ENCODE results near the gene ITGB5.

The ITGB5 gene

GRCh38 chr3:124915254-124915653 is 28.1 kb upstream of the ITGB5 start:
- Mint-ChIP-seq H3K4me1 (ENCODE audit: low read depth) (no peaks in the 10 kb centered on the region), H3K27me3 (ENCODE audit: low read depth) (peaks cover 12% of the 10 kb centered on the region), H3K36me3 (ENCODE audit: low read depth) (no peaks in the 10 kb centered on the region), H3K4me3 (no peak overlapping the region), H3K27ac (no peak overlapping the region), H3K9me3 (no peaks in the 10 kb centered on the region)
- no peak for DNase-seq (ENCODE audit: low spot score)

GRCh38 chr3:124907957-124908356 is 20.8 kb upstream of the ITGB5 start:
- Mint-ChIP-seq H3K27me3 (ENCODE audit: low read depth) (peaks cover 18% of the 10 kb centered on the region), H3K9me3 (no peaks in the 10 kb centered on the region), H3K4me1 (ENCODE audit: low read depth) (no peaks in the 10 kb centered on the region), H3K36me3 (ENCODE audit: low read depth) (no peaks in the 10 kb centered on the region), H3K4me3 (no peak overlapping the region), H3K27ac (no peak overlapping the region)
- no peak for DNase-seq (ENCODE audit: low spot score)

- Mint-ChIP-seq H3K4me1 (ENCODE audit: low read depth) (no peaks in the 10 kb centered on the region), H3K9me3 (no peaks in the 10 kb centered on the region), H3K36me3 (ENCODE audit: low read depth) (no peaks in the 10 kb centered on the region), H3K27ac (no peak overlapping the region), H3K27me3 (ENCODE audit: low read depth) (peaks cover 15% of the 10 kb centered on the region), H3K4me3 (no peak overlapping the region)
- no peak for DNase-seq (ENCODE audit: low spot score)
Observed at GRCh38 chr3:124904835-124905492, 17.8 kb upstream of the ITGB5 start.

DNA sequence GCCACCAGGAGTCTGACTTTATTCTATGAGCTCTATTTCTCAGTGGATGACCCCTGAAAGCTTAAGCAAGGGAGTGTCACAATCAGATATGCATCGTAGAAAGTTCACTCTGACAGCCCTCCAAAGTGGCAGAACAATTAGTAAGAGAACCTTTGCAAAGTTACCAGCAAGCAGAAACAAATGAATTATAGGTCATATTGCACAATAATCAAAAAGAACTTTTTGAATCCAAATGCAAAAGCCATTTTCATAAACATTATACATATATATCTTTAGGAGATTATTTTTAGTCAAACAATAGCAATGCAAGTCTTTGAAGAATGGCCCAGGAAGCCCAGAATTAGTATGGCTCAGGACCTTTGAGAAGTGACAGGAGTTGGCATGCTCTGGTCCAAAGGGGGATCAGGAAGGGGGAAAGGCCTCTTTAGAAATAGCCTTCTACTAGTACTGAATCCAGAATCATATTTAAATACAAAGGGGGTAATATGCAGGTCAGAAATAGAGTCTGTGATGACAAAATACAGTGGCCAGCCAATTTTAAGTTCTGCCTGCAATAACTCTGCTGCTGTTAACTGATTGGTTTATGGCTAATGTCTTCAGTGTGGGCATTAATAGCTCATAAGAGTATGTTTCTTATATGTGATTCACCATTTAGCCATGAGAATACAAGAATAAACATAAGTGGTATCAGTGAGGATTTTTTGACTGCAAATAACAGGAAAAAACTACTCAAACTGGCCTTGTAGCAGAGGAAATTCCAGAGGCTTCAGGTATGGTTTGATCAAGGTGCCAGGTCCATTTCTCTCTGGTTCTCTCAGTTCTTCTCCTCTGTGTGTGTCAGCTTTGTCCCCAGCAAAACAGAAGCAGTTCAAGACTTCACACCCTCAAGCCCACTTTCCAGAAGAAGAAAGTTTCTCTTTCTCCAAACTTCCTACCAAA is 17.0 kb upstream of the ITGB5 start:
- H3K4me1 Mint-ChIP-seq (ENCODE audit: low read depth), result no peaks in the 10 kb centered on the region
- no peak for DNase-seq (ENCODE audit: low spot score)
- no peaks in the 10 kb centered on the region for H3K36me3 Mint-ChIP-seq (ENCODE audit: low read depth)
- H3K9me3 Mint-ChIP-seq, result no peaks in the 10 kb centered on the region
- H3K27me3 Mint-ChIP-seq (ENCODE audit: low read depth), result peaks cover 15% of the 10 kb centered on the region
- H3K27ac Mint-ChIP-seq, result no peak overlapping the region
- no peak overlapping the region for H3K4me3 Mint-ChIP-seq

GRCh38 chr3:124896824-124897526 is 9.8 kb upstream of the ITGB5 start:
- H3K4me3 Mint-ChIP-seq, result no peak overlapping the region
- no peaks in the 10 kb centered on the region for H3K9me3 Mint-ChIP-seq
- H3K36me3 Mint-ChIP-seq (ENCODE audit: low read depth), result no peaks in the 10 kb centered on the region
- DNase-seq (ENCODE audit: low spot score), result no peak
- no peak overlapping the region for H3K27ac Mint-ChIP-seq
- H3K4me1 Mint-ChIP-seq (ENCODE audit: low read depth), result no peaks in the 10 kb centered on the region
- H3K27me3 Mint-ChIP-seq (ENCODE audit: low read depth), result peaks cover 10% of the 10 kb centered on the region

DNA sequence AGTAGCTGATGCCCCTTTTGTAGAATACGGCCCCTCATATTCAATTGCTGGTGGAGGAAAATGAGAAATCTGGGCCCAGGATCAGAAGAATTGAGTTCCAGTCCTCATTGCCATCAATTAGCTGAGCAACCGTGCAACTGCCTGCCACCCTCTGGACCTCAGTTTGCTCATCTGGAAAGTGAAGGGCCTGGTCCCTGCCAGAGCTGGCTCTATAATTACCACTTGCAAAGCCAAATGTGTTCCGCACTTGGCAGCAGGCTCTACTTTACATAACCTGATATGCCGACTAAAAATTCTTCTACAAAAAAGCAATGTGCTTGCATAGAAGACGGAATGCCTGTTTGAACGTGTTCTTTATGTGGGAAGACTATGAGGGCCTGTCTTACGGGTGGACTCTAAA is 8.6 kb upstream of the ITGB5 start:
- no peak overlapping the region for H3K4me3 Mint-ChIP-seq
- H3K27ac Mint-ChIP-seq, result no peak overlapping the region
- no peaks in the 10 kb centered on the region for H3K36me3 Mint-ChIP-seq (ENCODE audit: low read depth)
- H3K9me3 Mint-ChIP-seq, result no peaks in the 10 kb centered on the region
- DNase-seq (ENCODE audit: low spot score), result no peak
- H3K4me1 Mint-ChIP-seq (ENCODE audit: low read depth), result no peaks in the 10 kb centered on the region
- peaks cover 11% of the 10 kb centered on the region for H3K27me3 Mint-ChIP-seq (ENCODE audit: low read depth)

- H3K27me3 Mint-ChIP-seq (ENCODE audit: low read depth), result peaks cover 26% of the 10 kb centered on the region
- no peak for DNase-seq (ENCODE audit: low spot score)
- H3K4me1 Mint-ChIP-seq (ENCODE audit: low read depth), result no peaks in the 10 kb centered on the region
- H3K27ac Mint-ChIP-seq, result no peak overlapping the region
- no peak overlapping the region for H3K4me3 Mint-ChIP-seq
- no peaks in the 10 kb centered on the region for H3K36me3 Mint-ChIP-seq (ENCODE audit: low read depth)
- H3K9me3 Mint-ChIP-seq, result no peaks in the 10 kb centered on the region
Observed at GRCh38 chr3:124893526-124893925, 6.4 kb upstream of the ITGB5 start.

DNA sequence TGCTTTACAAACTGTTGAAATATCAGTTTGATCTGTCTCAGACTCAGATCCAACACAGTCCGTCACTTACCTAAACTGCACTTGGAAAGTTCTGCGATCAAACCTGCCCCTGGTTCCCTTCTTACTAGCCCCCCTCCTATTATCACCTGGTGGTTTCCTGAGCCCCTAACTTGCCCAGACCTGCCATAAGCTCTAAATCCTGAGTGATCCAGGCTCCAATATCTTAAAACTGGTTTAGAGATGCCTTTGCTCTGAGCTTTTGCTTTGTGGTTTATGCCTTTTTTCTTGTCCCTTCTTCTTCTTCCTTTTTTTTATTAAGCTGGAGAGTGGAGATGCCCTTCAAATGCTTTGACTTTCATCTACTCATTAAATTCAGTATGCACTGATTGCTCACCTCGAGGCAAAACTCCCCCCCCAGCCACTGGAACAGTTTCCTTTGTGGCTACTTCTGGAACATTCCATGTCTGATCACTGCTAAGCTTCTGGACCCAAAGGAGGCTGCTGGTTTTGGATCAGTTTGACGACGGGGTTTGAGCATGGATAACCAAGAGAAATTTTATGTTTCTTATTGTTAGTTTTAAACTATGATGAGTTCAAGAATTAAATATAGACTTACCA is 3.5 kb upstream of the ITGB5 start:
- Mint-ChIP-seq H3K9me3 (no peaks in the 10 kb centered on the region), H3K4me1 (ENCODE audit: low read depth) (no peaks in the 10 kb centered on the region), H3K27me3 (ENCODE audit: low read depth) (peaks cover 37% of the 10 kb centered on the region), H3K4me3 (no peak overlapping the region), H3K27ac (no peak overlapping the region), H3K36me3 (ENCODE audit: low read depth) (no peaks in the 10 kb centered on the region)
- no peak for DNase-seq (ENCODE audit: low spot score)

DNA sequence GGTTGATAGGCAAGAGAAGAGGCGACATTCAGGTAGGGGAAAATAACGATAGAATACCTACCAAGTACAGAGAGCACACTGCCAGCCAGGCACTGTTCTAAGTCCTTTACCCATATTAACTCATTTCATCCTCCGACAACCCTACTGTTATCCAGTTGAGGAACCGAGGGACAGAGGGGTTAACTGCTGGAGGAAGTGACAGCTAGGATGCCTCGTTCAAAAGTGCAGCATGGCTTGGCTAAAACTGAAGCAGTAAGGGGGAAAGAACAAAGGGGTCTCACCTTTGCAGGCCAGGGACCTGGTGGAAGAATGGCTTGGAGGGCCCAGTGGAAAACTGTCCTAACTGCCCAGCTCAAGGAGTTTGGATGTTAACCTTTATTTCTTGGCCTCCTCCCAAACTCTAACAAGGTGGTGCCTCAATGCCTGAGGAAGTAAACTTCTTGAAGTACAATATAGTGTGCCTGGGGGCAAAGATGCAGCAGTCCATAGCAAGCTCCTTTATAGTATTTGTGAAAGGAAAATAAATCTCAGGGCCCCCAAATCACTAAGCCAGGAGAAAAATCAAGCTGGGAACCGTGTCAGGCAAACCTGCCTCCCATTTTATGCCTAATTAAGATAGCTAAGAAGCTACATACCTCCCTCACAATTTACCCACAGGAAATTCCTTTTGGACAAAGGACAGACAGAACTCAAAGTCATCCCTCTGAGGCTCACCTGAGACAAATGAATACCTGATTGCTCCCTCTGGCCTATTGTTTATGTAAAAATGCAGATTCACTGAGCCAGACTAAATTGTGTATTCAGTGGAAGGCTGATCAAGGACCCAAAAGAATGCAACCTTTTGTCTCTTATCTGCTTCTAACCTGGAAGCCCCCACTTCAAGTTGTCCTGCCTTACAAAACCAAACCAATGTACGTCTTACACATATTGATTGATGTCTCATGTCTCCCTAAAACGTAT is 1.6 kb upstream of the ITGB5 start:
- no peak overlapping the region for H3K27ac Mint-ChIP-seq
- no peaks in the 10 kb centered on the region for H3K9me3 Mint-ChIP-seq
- no peaks in the 10 kb centered on the region for H3K36me3 Mint-ChIP-seq (ENCODE audit: low read depth)
- H3K4me3 Mint-ChIP-seq, result peak overlapping the region; percentile 59
- DNase-seq (ENCODE audit: low spot score), result no peak
- H3K4me1 Mint-ChIP-seq (ENCODE audit: low read depth), result no peaks in the 10 kb centered on the region
- H3K27me3 Mint-ChIP-seq (ENCODE audit: low read depth), result peaks cover 55% of the 10 kb centered on the region

DNA sequence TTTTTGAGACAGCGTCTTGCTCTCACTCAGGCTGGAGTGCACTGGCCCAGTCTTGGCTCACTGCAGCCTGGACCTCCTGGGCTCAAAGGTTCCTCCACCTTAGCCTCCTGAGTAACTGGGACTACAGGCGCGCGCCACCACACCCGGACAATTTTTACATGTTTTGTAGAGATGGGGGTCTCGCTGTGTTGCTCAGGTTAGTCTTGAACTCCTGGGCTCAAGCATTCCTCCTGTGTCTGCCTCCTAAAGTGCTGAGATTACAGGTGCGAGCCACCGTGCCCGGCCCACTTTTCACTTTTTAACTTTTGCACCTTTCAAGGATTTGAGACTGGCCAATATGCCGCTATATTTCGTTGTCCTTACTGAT is 750 bp upstream of the ITGB5 start:
- peaks cover 58% of the 10 kb centered on the region for H3K27me3 Mint-ChIP-seq (ENCODE audit: low read depth)
- H3K9me3 Mint-ChIP-seq, result no peaks in the 10 kb centered on the region
- no peaks in the 10 kb centered on the region for H3K4me1 Mint-ChIP-seq (ENCODE audit: low read depth)
- no peaks in the 10 kb centered on the region for H3K36me3 Mint-ChIP-seq (ENCODE audit: low read depth)
- peak overlapping the region; percentile 59 for H3K4me3 Mint-ChIP-seq
- no peak overlapping the region for H3K27ac Mint-ChIP-seq
- no peak for DNase-seq (ENCODE audit: low spot score)

- peaks cover 66% of the 10 kb centered on the region for H3K27me3 Mint-ChIP-seq (ENCODE audit: low read depth)
Observed at GRCh38 chr3:124886168-124887056, 753 bp downstream of the ITGB5 start.

DNA sequence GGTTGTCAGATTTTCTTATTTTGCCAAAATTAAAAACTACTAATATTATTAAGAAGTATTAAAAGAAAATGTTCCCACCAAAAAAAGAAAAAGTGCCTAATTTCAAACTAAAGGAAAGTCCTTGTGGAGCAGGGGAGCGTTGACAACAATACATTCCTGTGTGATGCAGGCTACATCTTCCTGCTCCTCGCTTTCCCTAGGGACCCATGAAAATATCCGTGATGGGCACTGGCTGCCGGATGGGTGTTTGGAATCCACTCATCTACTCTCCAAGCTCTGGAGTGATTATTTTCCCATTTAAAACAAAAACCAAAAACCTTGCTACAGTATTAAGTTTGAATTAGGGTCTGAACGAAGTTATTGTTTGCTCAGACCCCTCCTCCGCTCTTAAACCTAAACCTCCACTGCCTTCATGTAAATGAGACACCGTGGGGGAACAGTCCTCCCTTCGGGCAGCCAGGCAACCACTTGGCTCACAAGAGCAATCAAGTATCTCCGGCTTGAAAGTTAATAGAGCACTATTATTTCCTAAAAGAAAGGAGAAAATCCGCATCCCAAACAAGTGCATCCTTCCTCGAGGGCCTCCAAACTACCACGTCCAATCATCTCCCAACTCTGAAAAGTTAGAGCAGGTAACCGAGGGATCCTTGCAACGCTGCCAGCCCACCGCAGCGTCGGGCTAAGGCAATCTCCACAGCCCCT is 1.5 kb downstream of the ITGB5 start:
- Mint-ChIP-seq H3K27ac (no peak overlapping the region), H3K9me3 (no peaks in the 10 kb centered on the region), H3K4me3 (peak overlapping the region; percentile 37), H3K27me3 (ENCODE audit: low read depth) (peaks cover 63% of the 10 kb centered on the region), H3K36me3 (ENCODE audit: low read depth) (no peaks in the 10 kb centered on the region), H3K4me1 (ENCODE audit: low read depth) (no peaks in the 10 kb centered on the region)
- DNase-seq (ENCODE audit: low spot score), result no peak

More at GRCh38 chr3:124886168-124887056, 753 bp downstream of the ITGB5 start:
- peak; percentile 28 for DNase-seq (ENCODE audit: low spot score)
- Mint-ChIP-seq H3K27ac (no peak overlapping the region), H3K9me3 (no peaks in the 10 kb centered on the region), H3K4me1 (ENCODE audit: low read depth) (no peaks in the 10 kb centered on the region), H3K36me3 (ENCODE audit: low read depth) (no peaks in the 10 kb centered on the region), H3K4me3 (peak overlapping the region; percentile 37)
